C4-2B (cell line): ENCODE data around the gene SPATA18.

Source experiments
- ZFX ChIP-seq: fragments of 450-650 bp; IDR thresholded peaks from 2 replicates; pipeline ENCODE4 v1.6.1; 2017
- TF ChIP-seq, protein P1 (sequence below): fragments of 450-650 bp; conservative IDR thresholded peaks from 2 replicates; pipeline ENCODE4 v1.5.1; 2017; ENCODE audit warnings: mild to moderate bottlenecking

DNA sequence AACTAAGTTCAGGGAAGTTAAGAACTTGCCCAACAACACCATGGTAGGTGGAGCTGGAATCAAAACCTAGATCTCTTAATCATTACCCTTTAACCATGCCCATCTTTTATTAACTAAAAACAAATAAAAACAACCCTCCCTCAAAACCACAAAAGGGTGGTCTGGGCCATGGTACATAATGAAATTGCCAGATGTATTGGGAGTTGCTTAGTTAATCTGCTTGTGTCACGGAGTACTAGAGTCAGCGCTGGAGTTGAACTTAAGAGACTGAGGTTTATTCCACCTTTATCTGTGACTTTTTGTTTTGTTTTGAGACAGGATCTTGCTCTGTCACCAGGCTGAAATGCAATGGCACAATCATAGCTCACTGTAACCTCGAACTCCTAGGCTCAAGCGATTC, 44.2 kb upstream of the SPATA18 start:
- TF ChIP-seq, protein P1, sequence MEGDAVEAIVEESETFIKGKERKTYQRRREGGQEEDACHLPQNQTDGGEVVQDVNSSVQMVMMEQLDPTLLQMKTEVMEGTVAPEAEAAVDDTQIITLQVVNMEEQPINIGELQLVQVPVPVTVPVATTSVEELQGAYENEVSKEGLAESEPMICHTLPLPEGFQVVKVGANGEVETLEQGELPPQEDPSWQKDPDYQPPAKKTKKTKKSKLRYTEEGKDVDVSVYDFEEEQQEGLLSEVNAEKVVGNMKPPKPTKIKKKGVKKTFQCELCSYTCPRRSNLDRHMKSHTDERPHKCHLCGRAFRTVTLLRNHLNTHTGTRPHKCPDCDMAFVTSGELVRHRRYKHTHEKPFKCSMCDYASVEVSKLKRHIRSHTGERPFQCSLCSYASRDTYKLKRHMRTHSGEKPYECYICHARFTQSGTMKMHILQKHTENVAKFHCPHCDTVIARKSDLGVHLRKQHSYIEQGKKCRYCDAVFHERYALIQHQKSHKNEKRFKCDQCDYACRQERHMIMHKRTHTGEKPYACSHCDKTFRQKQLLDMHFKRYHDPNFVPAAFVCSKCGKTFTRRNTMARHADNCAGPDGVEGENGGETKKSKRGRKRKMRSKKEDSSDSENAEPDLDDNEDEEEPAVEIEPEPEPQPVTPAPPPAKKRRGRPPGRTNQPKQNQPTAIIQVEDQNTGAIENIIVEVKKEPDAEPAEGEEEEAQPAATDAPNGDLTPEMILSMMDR = no peak
- TF ChIP-seq ZFX = no peak
